ENCODE data around the gene TSPO. TPM values are rescaled to one million over a fixed set of nuclear protein-coding genes. Genes with fewer than 3 reads are reported as not detected.

The TSPO gene
- 210 and 272 TPM in 2 replicates for total RNA-seq

GRCh38 chr22:43151251-43152002, at the start of gene TSPO:
Gene TSPO (plus strand): TSS chr22:43151559. CDS start chr22:43159239, 7,680 bp downstream.

GRCh38 chr22:43110444-43110926, 40.9 kb upstream of the TSPO start, which contains the start of gene BIK:
Gene BIK (plus strand): TSS chr22:43110750. CDS start chr22:43124023, 13,273 bp downstream.

DNA sequence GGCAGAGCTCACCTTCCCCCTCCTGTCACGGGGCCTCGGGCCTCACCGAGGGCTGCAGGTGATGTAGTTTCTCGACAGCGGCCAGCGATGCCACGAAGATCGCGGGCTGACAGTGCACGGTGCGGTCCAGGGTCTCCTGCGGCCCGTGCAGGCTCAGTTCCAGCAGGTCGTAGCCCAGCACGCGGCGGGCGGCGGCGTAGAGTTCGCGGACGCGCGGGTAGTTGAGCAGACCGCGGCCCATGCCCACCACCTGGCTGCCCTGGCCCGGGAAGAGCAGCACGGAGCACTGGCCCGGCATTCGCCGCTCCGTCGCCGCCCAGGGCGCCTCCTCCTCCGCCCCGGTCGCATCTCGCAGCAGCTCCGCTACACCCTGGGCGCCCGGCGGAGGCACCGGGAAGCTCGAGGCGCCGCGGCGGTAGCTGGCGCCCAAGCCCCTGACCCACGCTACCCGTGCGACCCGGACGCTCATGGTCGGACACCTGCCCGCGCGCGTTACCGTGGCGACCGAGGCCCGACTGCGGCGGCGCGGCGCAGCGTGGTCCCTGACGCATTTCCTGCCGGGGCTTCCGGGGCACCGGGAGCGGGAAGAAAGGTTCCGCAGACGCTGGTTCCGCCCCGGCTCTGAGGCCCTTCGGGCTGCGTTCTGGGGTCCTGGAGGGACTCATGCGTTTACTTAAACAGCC, 8.3 kb upstream of the TSPO start, which contains the start of gene MCAT:
TSS of gene MCAT (minus strand) at position 519 of the 683 bp plus-strand sequence. CDS start at position 469, 50 bp downstream.

DNA sequence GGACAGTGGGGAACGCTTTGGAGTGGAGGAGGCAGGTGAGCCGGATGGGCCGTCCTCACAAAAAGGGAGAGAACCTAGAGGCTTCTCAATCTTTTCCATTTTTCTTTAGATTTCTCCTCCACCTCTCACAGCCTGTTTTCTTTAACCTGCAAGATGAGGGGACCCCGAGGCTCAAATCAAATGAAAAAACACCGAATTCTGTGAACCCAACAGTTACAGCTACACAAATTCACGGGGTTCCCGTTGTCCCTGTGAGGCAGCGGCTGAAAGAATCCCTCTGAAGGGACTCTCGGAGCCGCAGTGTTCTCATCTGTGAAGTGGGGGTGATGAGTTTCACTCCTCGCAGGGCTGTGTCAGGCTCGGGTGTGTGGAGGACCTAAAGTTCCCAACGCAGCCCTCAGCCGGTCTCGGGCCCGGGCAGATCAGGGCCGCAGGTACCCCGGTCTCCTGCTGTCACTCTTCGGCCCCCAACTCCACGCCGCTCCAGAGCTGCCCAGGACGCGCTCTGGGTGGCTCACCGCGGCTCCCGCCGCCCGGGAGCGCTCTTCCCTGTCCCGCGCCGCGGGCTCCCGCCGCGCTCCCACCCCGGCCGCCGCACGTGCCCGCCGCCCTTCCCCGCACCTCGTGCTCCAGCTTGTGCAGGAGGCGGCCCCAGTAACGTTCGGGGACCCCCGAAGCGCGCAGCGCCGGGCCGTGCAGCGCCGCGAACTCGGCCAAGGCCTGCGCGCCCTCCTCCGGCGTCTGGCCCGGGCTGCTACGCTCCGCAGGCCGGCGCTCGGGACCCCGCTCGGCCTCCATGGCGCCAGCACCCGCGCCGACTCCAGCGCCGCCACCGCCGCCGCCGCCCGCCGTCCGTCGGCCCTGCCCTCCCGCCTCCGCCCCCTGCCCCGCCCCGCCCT, 35.2 kb downstream of the TSPO start, which contains the start of gene TTLL12:
TSS of gene TTLL12 (minus strand) at position 863 of the 899 bp plus-strand sequence. CDS start at position 798, 65 bp downstream.

Other genes starting within 250 kb of the TSPO start
- 29.0 and 33.8 TPM in 2 replicates for gene PACSIN2, start 136.4 kb upstream of the TSPO start, total RNA-seq
- gene TTLL1, start 62.2 kb upstream of the TSPO start, total RNA-seq = 6.1 and 9.9 TPM in 2 replicates
- under 0.01 TPM in 1 of 2 replicates, not detected in the other for gene BIK, start 40.8 kb upstream of the TSPO start, total RNA-seq
- gene MCAT, start 8.2 kb upstream of the TSPO start, total RNA-seq = 19.5 and 20.5 TPM in 2 replicates
- 60.3 and 80.7 TPM in 2 replicates for gene TTLL12, start 35.6 kb downstream of the TSPO start, total RNA-seq
- gene SCUBE1, start 191.8 kb downstream of the TSPO start, total RNA-seq = not detected in 2 replicates

Measured in subcutaneous preadipocyte (primary cell).